LNCAP (cell line): ENCODE measurements around the gene SMIM11.

Source experiments
- TF ChIP-seq, protein P1 (sequence below): fragments of 450-650 bp; IDR thresholded peaks from 2 replicates; pipeline ENCODE4 v1.5.1; 2017; ENCODE audit warnings: mild to moderate bottlenecking

The SMIM11 gene

DNA sequence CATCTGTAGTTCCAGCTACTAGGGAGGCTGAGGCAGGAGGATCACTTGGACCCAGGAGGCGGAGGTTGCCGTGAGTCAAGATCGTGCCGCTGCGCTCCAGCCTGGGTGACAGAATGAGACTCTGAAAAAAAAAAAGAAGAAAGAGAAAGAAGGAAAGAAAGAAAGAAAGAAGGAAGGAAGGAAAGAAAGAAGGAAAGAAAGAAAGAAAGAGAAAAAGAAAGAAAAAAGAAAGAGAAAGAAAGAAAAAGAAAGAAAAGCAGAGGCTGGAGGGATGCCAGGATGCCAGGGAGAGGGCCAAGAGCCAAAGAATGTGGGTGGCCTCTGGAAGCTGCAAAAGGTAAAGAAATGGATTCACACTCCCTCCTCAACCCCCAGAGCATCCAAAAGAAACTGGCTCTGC lies 19.7 kb upstream of the SMIM11 start:
- TF ChIP-seq, protein P1, sequence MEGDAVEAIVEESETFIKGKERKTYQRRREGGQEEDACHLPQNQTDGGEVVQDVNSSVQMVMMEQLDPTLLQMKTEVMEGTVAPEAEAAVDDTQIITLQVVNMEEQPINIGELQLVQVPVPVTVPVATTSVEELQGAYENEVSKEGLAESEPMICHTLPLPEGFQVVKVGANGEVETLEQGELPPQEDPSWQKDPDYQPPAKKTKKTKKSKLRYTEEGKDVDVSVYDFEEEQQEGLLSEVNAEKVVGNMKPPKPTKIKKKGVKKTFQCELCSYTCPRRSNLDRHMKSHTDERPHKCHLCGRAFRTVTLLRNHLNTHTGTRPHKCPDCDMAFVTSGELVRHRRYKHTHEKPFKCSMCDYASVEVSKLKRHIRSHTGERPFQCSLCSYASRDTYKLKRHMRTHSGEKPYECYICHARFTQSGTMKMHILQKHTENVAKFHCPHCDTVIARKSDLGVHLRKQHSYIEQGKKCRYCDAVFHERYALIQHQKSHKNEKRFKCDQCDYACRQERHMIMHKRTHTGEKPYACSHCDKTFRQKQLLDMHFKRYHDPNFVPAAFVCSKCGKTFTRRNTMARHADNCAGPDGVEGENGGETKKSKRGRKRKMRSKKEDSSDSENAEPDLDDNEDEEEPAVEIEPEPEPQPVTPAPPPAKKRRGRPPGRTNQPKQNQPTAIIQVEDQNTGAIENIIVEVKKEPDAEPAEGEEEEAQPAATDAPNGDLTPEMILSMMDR, result no peak

DNA sequence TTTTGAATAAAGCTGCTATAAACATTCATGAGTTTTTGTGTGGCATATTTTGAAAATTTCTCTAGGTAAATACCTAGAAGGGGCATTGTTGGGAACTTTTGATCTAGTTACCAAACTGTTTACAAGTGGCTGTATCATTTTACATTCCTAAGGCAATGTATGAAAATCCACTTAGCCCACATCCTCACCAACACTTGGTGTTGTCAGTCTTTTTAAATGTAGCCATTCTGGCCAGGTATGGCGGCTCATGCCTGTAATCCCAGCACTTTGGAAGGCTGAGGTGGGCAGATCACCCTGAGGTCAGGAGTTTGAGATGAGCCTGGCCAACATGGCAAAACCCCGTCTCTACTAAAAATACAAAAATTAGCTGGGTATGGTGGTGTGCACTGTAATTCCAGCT lies 17.4 kb upstream of the SMIM11 start:
- TF ChIP-seq, protein P1, result no peak

DNA sequence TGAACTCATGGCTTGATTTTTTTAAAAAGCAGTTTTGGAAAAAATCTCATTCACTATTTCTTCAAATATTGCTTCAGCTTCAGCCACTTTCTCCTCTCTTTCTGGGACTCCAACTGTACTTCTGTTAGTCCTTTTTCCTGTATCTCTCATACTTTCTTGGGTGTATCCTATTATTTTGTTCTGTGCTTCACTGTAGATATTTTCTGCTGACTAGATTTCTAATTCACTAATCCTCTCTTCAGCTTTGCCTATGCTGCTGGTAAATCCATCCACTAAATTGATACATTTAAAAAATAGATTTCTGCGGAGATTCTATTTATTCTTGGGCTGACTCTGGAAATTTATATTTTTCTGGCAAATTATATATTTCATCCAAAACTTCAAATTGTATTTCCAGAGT lies 16.4 kb upstream of the SMIM11 start:
- TF ChIP-seq, protein P1, result no peak

DNA sequence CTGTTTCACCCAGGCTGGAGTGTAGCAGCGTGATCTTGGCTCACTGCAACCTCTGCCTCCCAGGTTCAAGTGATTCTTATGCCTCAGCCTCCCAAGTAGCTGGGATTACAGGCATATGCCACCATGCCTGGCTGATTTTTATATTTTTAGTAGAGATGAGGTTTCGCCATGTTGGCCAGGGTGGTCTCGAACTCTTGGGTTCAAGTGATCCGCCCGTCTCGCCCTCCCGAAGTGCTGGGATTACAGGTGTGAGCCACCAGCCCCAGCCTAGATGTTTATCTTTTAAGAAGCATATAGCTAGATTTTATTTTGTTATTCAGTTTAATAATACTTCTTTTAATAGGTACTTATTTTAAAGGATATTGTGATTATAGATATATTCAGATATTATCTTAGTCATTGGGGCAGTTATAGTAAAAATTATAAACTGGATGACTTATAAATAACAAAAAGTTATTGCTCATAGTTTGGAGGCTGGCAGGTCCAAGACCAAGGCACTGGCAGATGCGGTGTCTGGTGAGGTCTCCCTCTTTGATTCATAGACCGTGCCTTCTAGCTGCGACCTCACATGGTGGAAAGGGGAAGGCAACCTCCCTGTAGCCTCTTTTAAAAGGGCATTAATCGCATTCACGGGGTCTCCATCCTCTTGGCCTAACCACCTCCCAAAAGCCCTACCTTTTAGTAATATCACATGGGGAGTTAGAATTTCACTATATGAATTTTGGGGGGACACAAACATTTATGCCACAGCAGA lies 14.6 kb upstream of the SMIM11 start:
- TF ChIP-seq, protein P1, result no peak

DNA sequence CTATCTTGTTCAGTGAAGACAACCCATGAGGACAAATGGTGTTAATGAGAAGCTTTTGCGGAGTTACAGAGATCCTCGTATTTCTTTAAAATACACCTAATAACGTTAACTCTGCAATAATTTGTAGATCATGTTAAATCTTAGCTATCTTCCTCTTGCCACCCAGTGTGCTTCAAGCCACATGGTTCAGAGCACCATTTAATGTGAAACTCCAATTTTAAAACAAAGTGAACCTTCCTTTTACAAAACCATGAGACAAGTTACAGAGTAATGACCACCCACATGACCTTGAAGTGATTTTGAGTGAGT lies 13.2 kb upstream of the SMIM11 start:
- TF ChIP-seq, protein P1, result 0 out of 2 replicates have a peak, but pooled peaks have one; percentile 14

DNA sequence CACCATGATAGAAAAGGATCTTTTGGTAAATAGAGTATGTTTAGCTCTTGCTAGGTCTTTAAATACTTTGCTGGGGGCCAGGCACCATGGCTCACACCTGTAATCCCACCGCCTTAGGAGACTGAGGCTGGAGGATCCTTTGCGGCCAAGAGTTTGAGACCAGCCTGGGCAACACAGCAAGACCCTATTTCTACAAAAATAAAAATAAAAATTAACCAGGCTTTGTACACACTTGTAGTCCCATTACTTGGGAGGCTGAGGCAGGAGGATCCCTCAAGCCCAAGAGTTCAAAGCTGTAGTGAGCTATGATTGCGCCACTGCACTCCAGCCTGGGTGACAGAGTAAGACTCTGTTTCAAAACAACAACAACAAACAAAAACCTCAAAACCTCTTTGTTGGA lies 12.6 kb upstream of the SMIM11 start:
- TF ChIP-seq, protein P1, result no peak

DNA sequence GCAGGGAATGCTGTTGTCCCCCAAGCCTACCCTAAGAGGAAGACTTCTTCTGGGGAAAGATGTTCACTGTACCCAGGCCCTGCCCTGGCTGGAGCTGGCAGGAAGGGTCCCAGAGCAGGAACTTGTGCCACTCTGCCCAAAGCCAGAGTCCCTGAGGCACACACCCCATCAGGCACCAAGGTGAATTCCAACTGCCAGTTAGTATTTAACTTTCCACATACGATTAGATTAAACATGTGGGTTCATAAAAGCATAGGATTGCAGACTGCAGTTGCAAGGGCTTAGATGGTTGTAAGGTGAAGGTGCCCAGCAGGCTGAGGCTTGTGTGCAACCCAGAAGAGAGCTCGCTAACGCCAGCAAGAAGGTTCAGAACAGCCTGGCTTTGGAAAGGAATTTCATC lies 11.6 kb upstream of the SMIM11 start, which contains the start of gene KCNE2:
TSS of gene KCNE2 (plus strand) at position 274 of the 400 bp plus-strand sequence. CDS start 6,473 bp downstream, outside the sequence.
- TF ChIP-seq, protein P1, result no peak

DNA sequence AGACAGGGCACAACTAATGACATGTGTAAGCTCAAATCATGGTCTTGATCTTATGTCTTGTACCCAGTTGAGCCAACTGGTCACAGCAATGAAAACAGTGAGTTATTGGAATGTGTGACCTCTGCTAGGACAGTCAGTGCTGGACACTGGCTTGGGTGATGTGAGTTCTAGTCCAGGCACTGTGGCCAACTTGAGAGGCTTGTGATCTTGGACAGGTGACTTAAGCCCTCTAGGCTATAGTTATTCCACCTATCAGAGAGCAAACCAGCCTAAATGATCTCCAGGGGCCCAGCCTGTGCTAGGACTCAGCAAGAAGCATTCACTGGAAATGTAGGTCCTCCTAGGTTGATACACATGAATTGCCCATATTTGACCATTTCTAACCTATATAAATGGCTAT lies 10.4 kb upstream of the SMIM11 start:
- TF ChIP-seq, protein P1, result no peak
